ENCODE measurements around the gene MATN1.

Gene MATN1

DNA sequence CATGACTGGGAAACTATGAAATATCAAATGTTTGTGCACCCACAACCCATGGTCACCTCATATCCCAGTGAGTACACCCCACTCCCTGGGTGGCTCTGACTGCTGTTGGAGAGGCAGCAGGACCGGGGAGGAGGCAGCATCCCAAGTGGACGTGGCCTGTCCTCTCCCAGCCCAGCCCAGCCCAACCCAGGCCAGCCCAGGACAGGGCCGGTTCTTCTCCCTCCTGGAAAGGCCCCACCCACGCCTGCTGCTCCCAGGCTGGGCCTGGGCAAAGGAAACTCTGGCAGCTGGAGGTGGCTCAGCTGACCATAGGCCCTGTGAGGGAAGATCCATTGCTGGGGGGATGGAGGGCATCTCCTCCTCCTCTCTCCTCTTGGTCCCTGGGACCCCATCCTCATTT is 19.1 kb downstream of the MATN1 start:
- H3K4me3 ChIP-seq (replicated peaks; ENCODE audit: low read depth, low read length) = no peak overlapping the region
- no peaks in the 10 kb centered on the region; the same call in 1 of the 2 replicates for H3K27me3 ChIP-seq (replicated peaks; ENCODE audit: control insufficient read depth, insufficient read depth, low read length)
- no peaks in the 10 kb centered on the region for H3K36me3 ChIP-seq (ENCODE audit: control insufficient read depth, insufficient read depth, low read length)
- no peak for DNase-seq (ENCODE audit: extremely low read depth, insufficient read length)
- no peak for TF ChIP-seq CTCF (IDR thresholded peaks at IDR 0.05; ENCODE audit: insufficient read depth, low read length, poor library complexity, severe bottlenecking)

DNA sequence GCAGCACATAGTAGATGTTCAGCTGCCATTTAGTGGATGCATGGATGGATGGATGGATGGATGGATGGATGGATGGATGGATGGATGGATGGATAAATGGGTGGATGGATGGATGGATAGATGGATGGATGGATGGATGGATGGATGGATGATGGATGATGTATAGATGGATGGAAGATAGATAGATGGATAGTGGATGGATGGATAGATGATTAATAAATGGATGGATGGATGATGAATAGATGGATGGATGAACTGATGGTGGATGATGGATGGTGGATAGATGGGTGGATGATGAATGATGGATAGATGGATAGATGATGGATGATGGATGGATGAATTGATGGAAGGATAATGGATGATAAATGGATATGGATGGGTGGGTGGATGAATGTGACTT is 20.6 kb downstream of the MATN1 start:
- no peak overlapping the region for H3K4me3 ChIP-seq (replicated peaks; ENCODE audit: low read depth, low read length)
- no peak for DNase-seq (ENCODE audit: extremely low read depth, insufficient read length)
- no peaks in the 10 kb centered on the region for H3K36me3 ChIP-seq (ENCODE audit: control insufficient read depth, insufficient read depth, low read length)
- no peak for TF ChIP-seq CTCF (IDR thresholded peaks at IDR 0.05; ENCODE audit: insufficient read depth, low read length, poor library complexity, severe bottlenecking)
- no peaks in the 10 kb centered on the region for H3K27me3 ChIP-seq (replicated peaks; ENCODE audit: control insufficient read depth, insufficient read depth, low read length)

GRCh38 chr1:30701258-30701633 is 22.1 kb downstream of the MATN1 start:
- Histone ChIP-seq H3K27me3 (replicated peaks; ENCODE audit: control insufficient read depth, insufficient read depth, low read length) (no peaks in the 10 kb centered on the region), H3K4me3 (replicated peaks; ENCODE audit: low read depth, low read length) (no peak overlapping the region), H3K36me3 (ENCODE audit: control insufficient read depth, insufficient read depth, low read length) (no peaks in the 10 kb centered on the region)
- no peak for TF ChIP-seq CTCF (IDR thresholded peaks at IDR 0.05; ENCODE audit: insufficient read depth, low read length, poor library complexity, severe bottlenecking)
- DNase-seq (ENCODE audit: extremely low read depth, insufficient read length) = no peak

DNA sequence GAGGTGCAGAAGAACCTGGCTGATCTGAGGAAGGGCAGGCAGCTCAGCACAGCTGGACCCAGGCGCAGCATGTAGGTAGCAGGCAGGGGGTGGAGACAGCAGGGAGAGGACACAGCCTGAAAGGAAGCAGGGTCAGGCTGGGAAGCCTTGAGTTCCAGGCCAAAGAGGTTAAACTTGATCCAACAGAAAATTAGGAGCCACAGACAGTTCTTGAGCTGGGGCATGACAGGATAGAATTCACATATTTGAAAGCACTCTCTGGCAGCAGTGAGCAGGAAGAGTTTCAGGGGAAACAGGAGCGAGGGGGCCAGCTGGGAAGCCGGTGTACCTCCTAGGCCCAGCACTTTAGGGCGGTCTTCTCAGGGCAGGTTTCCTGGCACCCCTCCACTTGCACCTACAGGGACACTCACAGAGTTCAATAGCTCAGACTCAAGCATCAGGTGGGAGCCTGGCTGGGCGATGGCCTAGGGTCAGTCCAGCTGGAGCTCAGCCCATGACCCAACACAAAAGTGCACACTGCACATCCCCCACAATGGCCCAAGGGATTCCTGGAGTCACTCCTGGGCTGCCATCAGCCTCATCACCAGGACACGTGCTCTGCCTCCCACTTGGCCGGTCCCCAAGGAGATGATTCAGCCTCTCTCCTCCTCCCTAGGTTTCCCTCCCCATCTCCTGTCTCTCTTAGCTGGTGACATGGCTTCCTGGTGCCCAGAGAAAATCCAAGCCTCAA is 22.7 kb downstream of the MATN1 start:
- no peak for TF ChIP-seq CTCF (IDR thresholded peaks at IDR 0.05; ENCODE audit: insufficient read depth, low read length, poor library complexity, severe bottlenecking)
- Histone ChIP-seq H3K27me3 (replicated peaks; ENCODE audit: control insufficient read depth, insufficient read depth, low read length) (no peaks in the 10 kb centered on the region), H3K36me3 (ENCODE audit: control insufficient read depth, insufficient read depth, low read length) (no peaks in the 10 kb centered on the region), H3K4me3 (replicated peaks; ENCODE audit: low read depth, low read length) (no peak overlapping the region)
- no peak for DNase-seq (ENCODE audit: extremely low read depth, insufficient read length)

DNA sequence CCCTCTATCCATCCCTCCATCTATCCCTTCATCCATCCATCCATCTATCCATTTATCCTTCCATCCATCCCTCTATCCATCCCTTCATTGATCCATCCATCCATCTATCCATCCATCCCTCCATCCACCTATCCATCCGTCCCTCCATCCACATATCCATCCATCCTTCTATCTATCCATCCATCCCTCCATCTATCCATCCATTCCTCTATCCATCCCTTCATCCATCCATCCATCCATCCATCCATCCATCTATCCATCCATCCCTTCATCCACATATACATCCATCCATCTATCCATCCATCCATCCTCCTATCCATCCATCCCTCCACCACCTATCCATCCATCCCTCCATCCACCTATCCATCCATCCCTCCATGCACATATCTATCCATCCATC is 23.6 kb downstream of the MATN1 start:
- no peak overlapping the region for H3K4me3 ChIP-seq (replicated peaks; ENCODE audit: low read depth, low read length)
- no peak for TF ChIP-seq CTCF (IDR thresholded peaks at IDR 0.05; ENCODE audit: insufficient read depth, low read length, poor library complexity, severe bottlenecking)
- no peak for DNase-seq (ENCODE audit: extremely low read depth, insufficient read length)
- no peaks in the 10 kb centered on the region for H3K27me3 ChIP-seq (replicated peaks; ENCODE audit: control insufficient read depth, insufficient read depth, low read length)
- no peaks in the 10 kb centered on the region for H3K36me3 ChIP-seq (ENCODE audit: control insufficient read depth, insufficient read depth, low read length)
